Measurements from ENCODE around the gene GPR15.

GPR15 gene

GRCh38 chr3:98531622-98532274 lies at the start of gene GPR15:
Gene GPR15, plus strand, starts transcription at chr3:98531978. Its CDS starts 56 bp downstream, at chr3:98532034.
- no peak for DNase-seq

- DNase-seq = no peak
Observed at GRCh38 chr3:98482717-98483482, 48.9 kb upstream of the GPR15 start.

- DNase-seq = no peak
Observed at GRCh38 chr3:98483626-98484025, 48.2 kb upstream of the GPR15 start.

- DNase-seq = no peak
Observed at GRCh38 chr3:98497381-98497780, 34.4 kb upstream of the GPR15 start, which contains the start of gene OR5K2. Gene OR5K2, plus strand, starts transcription at chr3:98497681. Its CDS starts 0 bp downstream, at chr3:98497681.

- no peak for DNase-seq
Observed at GRCh38 chr3:98500019-98500418, 31.8 kb upstream of the GPR15 start.

- no peak for DNase-seq
Observed at GRCh38 chr3:98501270-98501669, 30.5 kb upstream of the GPR15 start.

- no peak for DNase-seq
Observed at GRCh38 chr3:98501863-98502576, 29.8 kb upstream of the GPR15 start.

GRCh38 chr3:98504539-98504938 lies 27.2 kb upstream of the GPR15 start:
- no peak for DNase-seq

- no peak for DNase-seq
Observed at GRCh38 chr3:98508582-98508981, 23.2 kb upstream of the GPR15 start.

- DNase-seq = no peak
Observed at GRCh38 chr3:98512576-98512975, 19.2 kb upstream of the GPR15 start.

- no peak for DNase-seq
Observed at GRCh38 chr3:98513091-98513511, 18.7 kb upstream of the GPR15 start.

- DNase-seq = no peak
Observed at GRCh38 chr3:98513736-98514135, 18.0 kb upstream of the GPR15 start.

GRCh38 chr3:98514948-98515347 lies 16.8 kb upstream of the GPR15 start:
- DNase-seq = no peak

GRCh38 chr3:98518816-98519215 lies 13.0 kb upstream of the GPR15 start:
- no peak for DNase-seq

GRCh38 chr3:98519351-98519750 lies 12.4 kb upstream of the GPR15 start:
- no peak for DNase-seq

GRCh38 chr3:98521897-98522543 lies 9.8 kb upstream of the GPR15 start:
- DNase-seq = peak; percentile 47

- DNase-seq = peak; percentile 94
Observed at GRCh38 chr3:98522544-98523281, 9.1 kb upstream of the GPR15 start, which contains the start of gene CLDND1. Gene CLDND1, minus strand, starts transcription at chr3:98522902. Its CDS starts 1,478 bp downstream, at chr3:98521424.

GRCh38 chr3:98525494-98525893 lies 6.3 kb upstream of the GPR15 start:
- DNase-seq = no peak

- DNase-seq = no peak
Observed at GRCh38 chr3:98528474-98529346, 3.1 kb upstream of the GPR15 start.

- DNase-seq = no peak
Observed at GRCh38 chr3:98529856-98530459, 1.8 kb upstream of the GPR15 start.

GRCh38 chr3:98530676-98531075 lies 1.1 kb upstream of the GPR15 start:
- DNase-seq = no peak

All from stimulated activated CD4-positive, alpha-beta T cell treated with anti-CD3 and anti-CD28 coated beads, Interleukin-4, amount 100 ng/mL, for 1 hour (primary cell).